Activated T-cell treated with anti-CD3 and anti-CD28 coated beads for 1 hour (primary cell): ENCODE measurements around the gene CNOT2.
A peak's percentile ranks its signal among the peaks of the same experiment; 100 is the strongest.

Source experiments
- DNase-seq: peaks from one replicate; pipeline ENCODE4 v3.0.0-alpha.2; 2020; ENCODE audit warnings: low read depth

Gene CNOT2

GRCh38 chr12:70306676-70307075, 63.4 kb downstream of the CNOT2 start:
- no peak for DNase-seq

GRCh38 chr12:70307868-70308267, 64.6 kb downstream of the CNOT2 start:
- DNase-seq: no peak

GRCh38 chr12:70309348-70309747, 66.1 kb downstream of the CNOT2 start:
- DNase-seq: no peak

GRCh38 chr12:70314145-70314544, 70.9 kb downstream of the CNOT2 start:
- no peak for DNase-seq

- DNase-seq: no peak
Measured at GRCh38 chr12:70317781-70318180, 74.5 kb downstream of the CNOT2 start.

- DNase-seq: no peak
Measured at GRCh38 chr12:70319605-70320004, 76.4 kb downstream of the CNOT2 start.

GRCh38 chr12:70321191-70321590, 78.0 kb downstream of the CNOT2 start:
- no peak for DNase-seq

GRCh38 chr12:70327541-70327940, 84.3 kb downstream of the CNOT2 start:
- no peak for DNase-seq

- no peak for DNase-seq
Measured at GRCh38 chr12:70329728-70330127, 86.5 kb downstream of the CNOT2 start.

GRCh38 chr12:70330158-70330557, 86.9 kb downstream of the CNOT2 start:
- no peak for DNase-seq

GRCh38 chr12:70332236-70332635, 89.0 kb downstream of the CNOT2 start:
- no peak for DNase-seq

GRCh38 chr12:70334742-70335141, 91.5 kb downstream of the CNOT2 start:
- no peak for DNase-seq

- DNase-seq: no peak
Measured at GRCh38 chr12:70338531-70338930, 95.3 kb downstream of the CNOT2 start.

- no peak for DNase-seq
Measured at GRCh38 chr12:70351076-70351475, 107.8 kb downstream of the CNOT2 start.

GRCh38 chr12:70353780-70354660, 110.8 kb downstream of the CNOT2 start:
- DNase-seq: no peak

GRCh38 chr12:70354787-70355186, 111.6 kb downstream of the CNOT2 start:
- DNase-seq: no peak

GRCh38 chr12:70355972-70356371, 112.7 kb downstream of the CNOT2 start:
- no peak for DNase-seq

- no peak for DNase-seq
Measured at GRCh38 chr12:70359458-70360197, 116.4 kb downstream of the CNOT2 start.

- DNase-seq: no peak
Measured at GRCh38 chr12:70360218-70360617, 117.0 kb downstream of the CNOT2 start.

- DNase-seq: no peak
Measured at GRCh38 chr12:70364695-70365397, 121.6 kb downstream of the CNOT2 start.

- DNase-seq: no peak
Measured at GRCh38 chr12:70365398-70365647, 122.1 kb downstream of the CNOT2 start.

- peak; percentile 60 for DNase-seq
Measured at GRCh38 chr12:70365648-70366518, 122.7 kb downstream of the CNOT2 start, which contains the start of gene KCNMB4. Gene KCNMB4, plus strand, starts transcription at chr12:70366290. Its CDS starts 445 bp downstream, at chr12:70366735.
